K562 (cell line): ENCODE data around the gene SEMA5A.

Experiments used
- CREM ChIP-seq: IDR thresholded peaks from 2 replicates; pipeline ENCODE4 v1.6.1; 2014; ENCODE audit warnings: antibody characterized with exemption, low read depth
- CTCF ChIP-seq, 3 experiments: IDR thresholded peaks in 2 of 3; conservative IDR thresholded peaks in 1 of 3; 2 replicates each; pipeline ENCODE4 v1.5.1; 2011 to 2012; ENCODE audit warnings: low read length in 3 of 3, mild to moderate bottlenecking in 3 of 3, control low read depth in 2 of 3, improper control_type of control experiment in 1 of 3, inconsistent platforms in 1 of 3, low read depth in 1 of 3, mixed read lengths in 1 of 3, moderate library complexity in 1 of 3; ENCODE audit not compliant: insufficient read depth in 2 of 3
- EGR1 ChIP-seq: fragments of 450-650 bp; conservative IDR thresholded peaks from 2 replicates; pipeline ENCODE4 v1.6.1; 2017; ENCODE audit warnings: mild to moderate bottlenecking
- IRF2 ChIP-seq: sonication (generic); formaldehyde crosslinking; IDR thresholded peaks from 2 replicates; pipeline ENCODE4 v1.8.1; 2022; ENCODE audit warnings: mild to moderate bottlenecking, missing genetic modification reagents
- POLR2A ChIP-seq: fragments of 450-650 bp; conservative IDR thresholded peaks from 2 replicates; pipeline ENCODE4 v1.6.1; 2016
- UBTF ChIP-seq, 2 experiments: IDR thresholded peaks; 2 replicates each; pipeline ENCODE4 v1.6.1; 2012; ENCODE audit warnings: improper control_type of control experiment in 2 of 2, low read depth in 2 of 2, low read length in 2 of 2, borderline replicate concordance in 1 of 2
- ZNF280B ChIP-seq: fragments of 250-450 bp; sonication (Bioruptor Pico); IDR thresholded peaks from 2 replicates; pipeline ENCODE4 v1.5.1; 2021; ENCODE audit warnings: mild to moderate bottlenecking

GRCh38 chr5:9545136-9545991, 511 bp downstream of the SEMA5A start:
- TF ChIP-seq POLR2A (no peak), UBTF (IDR thresholded peaks at IDR 0.05; ENCODE audit: borderline replicate concordance in 1 of 2, low read depth in 2 of 2, low read length in 2 of 2) (no peak), IRF2 (CRISPR knock-in tag) (no peak), EGR1 (no peak), CREM (no peak), CTCF (IDR thresholded peaks at IDR 0.05 in 2 of 3, conservative IDR thresholded peaks at IDR 0.05 in 1 of 3; ENCODE audit: insufficient read depth in 2 of 3, low read depth in 1 of 3, low read length in 3 of 3) (no peak), ZNF280B (CRISPR knock-in tag) (no peak)
